ENCODE results near the gene COLEC12.

COLEC12 gene

DNA sequence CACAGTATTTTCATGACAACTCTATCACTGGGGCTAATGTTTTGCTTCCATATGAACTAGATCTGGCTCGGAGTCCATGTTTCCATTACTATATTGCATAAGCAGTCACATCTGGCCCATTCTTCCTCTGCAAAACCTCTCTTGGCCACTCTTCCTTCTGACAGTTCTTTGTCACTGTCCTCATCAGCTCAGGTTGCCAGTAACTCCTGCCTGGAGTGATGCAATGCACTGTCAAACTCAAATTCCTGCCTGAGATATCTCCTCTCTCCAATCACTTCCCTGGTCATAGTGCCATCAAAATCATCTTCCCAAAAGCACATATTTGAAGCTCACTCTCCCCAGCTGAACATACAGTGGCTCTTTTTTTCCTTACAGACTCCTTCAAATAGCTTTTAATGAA, 66.1 kb downstream of the COLEC12 start:
- no peak for DNase-seq

DNA sequence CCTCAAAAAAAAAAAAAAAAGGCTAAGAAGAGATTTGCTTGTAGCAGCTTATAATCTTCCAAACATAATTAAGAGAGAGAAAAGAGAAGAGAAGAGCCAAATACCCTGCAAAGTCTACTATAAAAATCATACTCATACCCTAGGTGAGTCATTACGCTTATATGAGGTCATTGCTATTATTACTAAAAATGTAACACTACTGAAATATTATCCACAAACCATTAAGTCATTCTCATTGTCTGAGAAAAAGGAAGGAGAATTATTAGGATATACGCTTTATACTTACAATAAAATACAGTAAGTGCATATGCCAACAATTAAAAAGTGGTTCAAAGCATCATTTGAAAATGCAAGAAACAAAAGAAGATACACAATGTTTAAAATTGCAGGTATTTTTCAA, 66.5 kb downstream of the COLEC12 start:
- DNase-seq = no peak

DNA sequence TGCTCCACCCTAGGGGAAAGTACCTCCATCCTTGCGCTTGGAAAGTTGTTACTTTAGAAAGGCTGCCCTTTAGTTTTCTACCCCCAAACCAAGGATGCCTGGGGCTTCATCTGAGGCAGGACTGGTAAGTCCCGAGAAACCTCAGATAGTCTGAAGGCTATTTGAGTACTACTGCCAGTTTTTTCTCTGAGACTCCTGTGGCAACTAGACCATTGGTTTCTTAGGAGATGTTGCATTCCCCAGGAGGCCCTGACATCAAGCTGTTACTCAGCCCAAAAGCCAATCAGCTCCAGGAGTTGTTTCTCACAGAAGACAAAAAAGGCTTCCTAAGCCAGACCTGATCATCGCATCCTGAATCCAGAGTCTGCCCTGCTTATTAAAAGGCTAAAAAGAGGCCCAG, 67.2 kb downstream of the COLEC12 start:
- no peak for DNase-seq

DNA sequence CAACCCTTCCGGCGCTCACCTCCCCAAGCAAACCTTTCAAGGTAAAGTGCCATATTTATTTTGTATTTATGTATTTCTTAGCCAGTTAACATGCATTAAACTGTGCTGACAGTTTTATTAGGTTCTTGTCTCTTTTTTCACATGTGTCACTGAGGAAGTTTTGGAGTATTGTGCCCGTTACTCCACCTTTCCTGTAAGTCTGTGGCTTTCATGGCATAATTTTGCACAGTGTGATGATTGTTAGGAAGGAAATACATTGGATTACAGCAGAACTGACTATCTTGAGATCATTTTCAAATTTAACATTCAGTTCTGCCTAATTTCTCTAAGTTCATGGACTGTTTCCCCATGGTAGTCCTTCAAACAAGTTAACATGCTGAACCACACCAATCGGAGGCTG, 67.7 kb downstream of the COLEC12 start:
- DNase-seq = no peak

DNA sequence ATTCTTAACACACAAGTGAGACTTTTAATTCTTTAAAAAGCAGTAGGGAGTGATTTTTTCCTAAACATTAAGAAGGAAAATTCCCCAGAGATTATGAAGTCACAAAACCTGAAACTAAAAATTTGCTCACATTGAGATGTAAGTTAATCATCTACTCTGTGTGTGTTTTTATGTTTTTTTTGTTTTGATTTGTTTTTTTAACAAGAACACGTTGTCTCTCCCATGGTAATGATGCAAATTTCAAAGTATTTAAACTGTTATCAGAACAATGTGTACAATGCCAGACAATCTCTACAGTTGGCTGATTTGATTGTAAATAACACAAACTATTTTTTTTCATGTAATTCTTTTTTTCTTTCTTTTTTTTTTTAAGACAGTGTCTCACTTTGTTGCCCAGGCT, 71.5 kb downstream of the COLEC12 start:
- no peak for DNase-seq

GRCh38 chr18:427005-427404, 73.5 kb downstream of the COLEC12 start:
- DNase-seq = no peak

DNA sequence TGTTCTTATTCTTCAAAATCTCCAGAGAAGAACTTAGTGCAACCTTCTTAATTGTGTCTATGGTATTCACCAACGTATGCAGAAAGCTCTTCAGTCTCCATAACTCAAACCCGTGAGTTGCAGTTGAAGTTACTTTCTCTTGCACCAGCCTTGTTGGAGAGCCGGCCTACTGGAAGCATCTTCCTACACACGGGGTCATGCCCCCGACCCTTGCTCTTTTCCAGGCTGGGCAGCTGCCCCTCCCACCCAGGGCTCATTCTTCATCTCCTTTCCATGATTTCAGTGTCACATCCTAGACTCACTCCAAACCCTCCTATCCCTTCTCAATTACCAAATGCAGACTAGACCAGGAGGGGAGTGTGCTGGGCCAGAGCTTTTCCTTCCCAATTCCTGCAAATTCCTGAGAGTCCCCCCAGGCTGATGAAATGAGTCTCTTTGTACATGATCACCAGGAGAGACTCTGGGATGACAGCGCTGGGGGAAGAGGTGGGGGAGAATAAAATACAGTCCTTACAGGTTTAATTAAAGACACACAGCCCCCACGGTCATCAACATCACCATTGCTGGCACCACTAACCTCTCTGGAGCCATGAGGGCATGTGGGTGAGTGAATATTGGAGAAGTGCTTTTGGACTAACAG, 75.3 kb downstream of the COLEC12 start:
- DNase-seq = no peak

DNA sequence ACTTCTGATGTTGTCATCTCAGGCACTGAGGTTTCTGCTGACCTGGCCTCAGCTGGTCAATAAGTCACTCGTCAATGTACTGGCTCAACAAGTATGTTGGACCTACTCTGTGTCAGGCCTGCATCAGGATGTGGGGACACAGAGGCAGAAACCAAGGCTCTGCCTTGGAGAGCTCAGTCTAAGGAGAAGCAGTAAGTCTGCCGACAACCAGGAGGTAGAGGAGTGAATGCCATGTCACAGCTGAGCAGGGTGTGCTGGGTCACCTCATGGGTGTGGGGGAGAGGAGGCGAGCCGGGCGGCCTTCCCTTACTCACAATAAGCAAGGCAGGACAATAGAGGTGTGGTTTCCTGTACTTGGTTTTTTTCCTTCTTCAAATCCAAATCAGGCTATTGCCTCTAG, 75.8 kb downstream of the COLEC12 start:
- DNase-seq = no peak

GRCh38 chr18:424071-424661, 76.3 kb downstream of the COLEC12 start:
- DNase-seq = no peak

DNA sequence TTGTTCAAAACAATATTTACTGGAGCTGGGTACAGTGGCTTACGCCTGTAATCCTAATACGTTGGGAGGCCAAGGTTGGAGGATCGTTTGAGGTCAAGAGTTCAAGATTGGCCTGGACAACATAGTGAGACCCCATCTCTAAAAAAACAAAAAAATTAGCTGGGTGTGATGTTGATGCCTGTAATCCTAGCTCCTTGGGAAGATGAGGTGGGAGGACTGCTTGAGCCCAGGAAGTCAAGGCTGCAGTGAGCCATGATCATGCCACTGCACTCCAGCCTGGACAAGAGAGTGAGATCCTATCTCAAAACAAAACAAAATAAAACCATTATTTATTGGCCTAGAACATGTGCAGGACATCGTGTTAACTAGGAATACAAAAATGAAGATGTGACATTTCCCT, 77.5 kb downstream of the COLEC12 start:
- DNase-seq = no peak

DNA sequence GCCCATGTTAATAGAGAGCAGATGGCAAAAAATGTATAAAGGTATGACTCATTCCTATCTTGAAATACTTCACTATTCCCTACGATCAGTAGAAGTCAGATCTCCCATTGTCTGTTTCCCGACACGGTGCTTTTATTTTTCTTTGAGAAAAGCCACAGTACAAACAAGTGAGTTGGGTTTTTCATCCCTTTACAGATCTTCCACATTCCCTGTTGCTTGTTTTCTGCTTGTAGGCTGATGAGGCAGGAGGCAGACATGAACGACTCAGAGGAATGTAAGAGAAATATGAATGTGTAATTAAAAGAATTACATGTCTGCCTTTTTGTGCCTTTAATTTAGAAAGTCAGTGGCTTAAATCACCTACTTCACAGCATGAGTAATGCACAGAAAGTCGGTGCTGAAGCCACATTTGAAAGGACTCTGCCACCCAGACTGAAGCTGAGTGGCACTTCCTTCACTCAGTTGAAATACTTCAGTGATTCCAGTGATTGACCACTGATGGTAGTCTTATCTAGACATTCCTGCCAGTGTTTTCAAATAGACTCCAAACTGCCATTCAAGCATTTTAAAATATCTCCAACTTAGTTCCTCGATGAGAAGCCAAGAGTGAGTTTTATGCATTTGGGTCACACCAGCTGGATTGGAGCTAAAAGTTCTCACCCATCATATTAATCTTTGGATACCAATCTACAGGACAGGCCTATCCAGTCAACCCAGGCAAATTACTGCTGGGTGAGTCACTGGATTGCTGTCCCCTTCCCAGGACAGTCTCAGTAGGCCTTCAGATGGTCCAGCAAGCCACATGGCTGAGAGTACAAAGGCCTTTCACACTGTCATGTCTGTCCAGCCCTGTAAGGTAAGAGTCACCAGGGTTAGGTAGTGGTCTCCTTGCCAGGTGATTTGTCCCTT, 79.0 kb downstream of the COLEC12 start:
- no peak for DNase-seq

- DNase-seq = no peak
These were observed 79.7 kb downstream of the COLEC12 start for GRCh38 chr18:420661-421246.

- DNase-seq = no peak
These were observed 80.8 kb downstream of the COLEC12 start for GRCh38 chr18:419541-420175.

DNA sequence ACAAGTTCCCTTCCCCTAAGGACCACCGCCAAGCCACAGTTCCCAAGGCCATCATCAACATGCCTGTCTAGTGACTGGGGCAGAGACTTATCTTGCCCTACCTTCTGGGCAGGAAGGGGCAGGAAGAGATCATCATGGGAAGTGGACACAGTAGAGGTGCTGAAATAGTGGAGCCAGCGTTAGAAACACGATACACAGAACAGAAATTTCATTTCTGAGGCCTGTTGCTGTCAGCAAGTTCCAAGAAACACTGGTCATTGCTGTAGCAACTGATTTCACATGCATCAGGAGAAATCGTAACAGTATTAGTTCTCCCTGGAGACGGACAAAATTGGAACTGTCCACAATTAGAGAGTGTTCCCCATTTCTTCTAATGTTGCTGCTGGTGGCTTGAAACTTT, 83.0 kb downstream of the COLEC12 start:
- no peak for DNase-seq

- DNase-seq = no peak
These were observed 83.6 kb downstream of the COLEC12 start for GRCh38 chr18:416930-417329.

DNA sequence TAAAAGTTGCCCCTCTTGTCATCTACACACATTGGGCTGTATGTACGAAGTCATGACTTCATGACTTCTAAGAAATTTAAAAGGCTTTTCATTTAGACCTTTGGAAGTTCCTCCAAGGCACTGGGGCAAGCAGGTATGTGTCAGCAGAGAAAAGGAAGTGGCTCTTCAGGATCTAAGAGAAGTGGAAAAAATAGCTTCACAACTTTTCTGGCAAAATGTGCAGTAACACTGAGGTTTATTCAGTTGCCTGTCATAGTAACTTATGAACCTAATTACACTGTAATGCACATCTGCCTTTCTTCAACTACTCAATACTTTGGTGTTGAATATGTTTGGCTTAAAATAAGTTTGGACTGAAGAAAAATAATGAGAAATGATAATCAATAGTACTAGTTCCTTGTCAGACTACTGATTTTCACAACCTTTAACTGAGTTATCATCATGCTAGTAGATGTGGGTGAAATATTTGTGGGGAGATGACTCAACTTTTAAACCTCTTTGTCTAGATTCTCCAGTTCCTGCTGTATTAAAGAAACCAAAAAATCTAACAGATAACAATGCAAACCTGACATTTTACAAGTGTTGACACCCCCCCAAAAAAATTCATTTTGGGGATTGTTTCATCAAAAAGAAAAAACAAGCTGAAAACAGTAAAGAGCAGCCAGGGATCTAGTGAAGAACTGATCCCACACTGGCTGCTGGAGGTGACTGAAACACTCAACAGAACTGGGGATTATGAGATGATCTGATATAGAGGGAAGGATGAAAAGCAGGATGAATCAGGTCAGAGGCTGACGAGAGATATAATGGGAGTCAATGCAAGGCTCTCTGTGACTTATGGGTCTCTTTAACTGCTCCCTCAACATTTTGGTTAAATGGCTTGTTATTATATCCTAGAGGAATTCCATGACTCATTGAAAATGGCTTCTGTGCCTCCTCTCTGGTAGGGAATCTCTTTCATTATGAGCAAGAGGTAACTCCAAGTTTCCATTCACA, 84.6 kb downstream of the COLEC12 start:
- no peak for DNase-seq

GRCh38 chr18:415047-415446, 85.5 kb downstream of the COLEC12 start:
- DNase-seq = no peak

GRCh38 chr18:413233-413632, 87.3 kb downstream of the COLEC12 start:
- DNase-seq = no peak

GRCh38 chr18:410047-410455, 90.5 kb downstream of the COLEC12 start:
- DNase-seq = no peak

GRCh38 chr18:408367-408766, 92.1 kb downstream of the COLEC12 start:
- DNase-seq = no peak

DNA sequence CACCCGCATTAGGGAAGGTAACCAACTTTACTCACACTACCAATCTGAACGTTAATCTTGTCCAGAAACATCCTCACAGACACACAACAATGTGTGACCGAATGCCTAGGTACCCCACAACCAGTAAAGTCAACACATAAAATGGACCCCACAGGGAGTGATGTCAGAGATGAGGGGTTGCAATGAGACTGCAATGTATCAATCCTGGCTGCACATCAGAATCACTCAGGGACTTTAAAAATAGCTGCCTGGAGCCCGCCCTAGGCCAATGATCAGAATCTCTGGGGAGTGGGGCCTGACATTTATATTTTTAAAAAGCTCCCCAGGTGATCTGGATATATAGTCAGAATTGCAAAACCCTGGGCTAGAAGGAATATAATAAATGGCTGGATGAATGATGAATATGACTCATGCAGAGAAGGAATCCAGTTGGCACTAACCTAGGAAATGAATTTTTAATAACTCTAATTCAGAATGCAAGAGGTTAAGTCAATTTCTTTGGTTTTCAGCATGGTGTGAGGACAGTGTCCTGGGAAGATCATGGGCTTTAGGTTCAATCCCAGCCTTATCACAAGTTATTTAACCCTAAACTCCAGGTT, 92.8 kb downstream of the COLEC12 start:
- no peak for DNase-seq

- DNase-seq = no peak
These were observed 93.3 kb downstream of the COLEC12 start for GRCh38 chr18:407191-407590.

Measured in SHP77 treated with DMSO at 0.1 percent for 48 hours (cell line).